ENCODE measurements around the gene MLN.
"Not testable (repeated sequence)": the region's sequence is repeated elsewhere in the genome, so short reads cannot be mapped to it uniquely, and the experiment has no call there.

Gene MLN

DNA sequence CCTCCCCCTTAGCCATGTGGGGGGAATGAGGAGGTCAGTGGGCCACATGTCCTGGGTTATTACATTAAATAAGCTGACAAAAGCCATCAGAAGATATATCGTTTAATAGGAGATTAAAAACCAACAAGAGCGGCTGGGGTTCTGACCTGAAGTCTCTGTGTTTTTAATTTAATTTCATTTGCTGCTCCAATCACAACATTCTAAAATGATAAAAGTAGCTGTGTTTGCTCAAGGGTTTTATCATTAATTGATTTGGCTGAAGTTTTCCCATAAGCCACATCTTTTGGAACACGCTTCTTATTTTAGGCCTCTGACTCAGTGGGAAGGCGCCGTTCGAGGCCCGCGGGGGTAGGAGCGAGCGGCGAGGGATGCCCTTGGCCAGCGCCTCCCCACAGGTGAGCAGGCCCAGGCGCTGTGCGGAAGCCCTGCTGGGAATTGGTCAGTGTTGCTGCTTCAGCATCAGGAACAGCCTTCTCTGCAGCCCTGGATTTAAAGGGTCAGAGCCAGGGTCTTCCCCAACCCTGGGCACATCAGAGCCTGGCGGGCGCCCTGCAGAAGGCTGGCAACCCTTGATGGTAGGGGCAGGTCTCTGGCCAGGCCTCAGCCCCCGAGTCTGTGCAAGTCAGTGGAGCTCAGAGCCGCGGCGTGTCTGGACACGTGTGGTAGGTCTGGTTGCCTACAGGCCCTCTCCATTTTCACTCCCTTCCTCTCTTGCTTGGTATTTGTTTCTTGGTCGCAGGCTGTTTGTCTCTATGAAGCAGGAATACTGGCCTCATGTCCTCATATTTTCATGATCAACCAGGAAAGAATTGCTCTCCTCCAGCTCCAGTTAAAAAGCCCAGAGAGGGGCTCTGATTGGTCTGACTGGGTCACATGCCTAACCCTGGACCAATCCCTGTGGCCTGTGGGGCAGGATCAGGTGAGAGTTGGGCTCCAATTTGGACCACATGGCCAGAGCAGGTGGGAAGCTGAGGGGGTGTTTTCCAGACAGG, 30.9 kb upstream of the MLN start:
- DNase-seq (ENCODE audit: low read depth), result no peak
- no peak overlapping the region for H3K4me3 ChIP-seq (ENCODE audit: low read length)
- TF ChIP-seq CTCF (conservative IDR thresholded peaks at IDR 0.05; ENCODE audit: low read depth, low read length), result no peak

DNA sequence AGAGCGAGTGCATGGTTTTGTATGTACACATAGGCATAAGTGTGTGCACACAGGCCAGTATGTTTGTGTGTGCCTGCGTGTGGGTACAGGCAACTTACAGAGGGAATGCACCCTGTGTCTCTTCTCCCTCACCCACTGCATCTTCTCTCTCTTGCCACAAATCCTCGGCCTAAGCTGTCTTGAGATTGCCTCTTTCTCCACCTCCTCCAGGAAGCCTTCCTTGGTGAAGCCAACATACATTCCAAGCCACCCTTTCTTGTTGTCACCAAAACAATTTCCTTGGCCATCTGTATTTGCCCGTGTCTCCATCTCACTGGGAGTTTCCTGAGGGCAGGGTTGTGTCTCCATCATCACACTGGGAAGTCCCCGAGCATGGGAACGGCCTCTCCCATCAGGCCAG, 29.8 kb upstream of the MLN start:
- DNase-seq (ENCODE audit: low read depth), result no peak
- no peak overlapping the region for H3K4me3 ChIP-seq (ENCODE audit: low read length)
- no peak for TF ChIP-seq CTCF (conservative IDR thresholded peaks at IDR 0.05; ENCODE audit: low read depth, low read length)

GRCh38 chr6:33832831-33833230, 29.0 kb upstream of the MLN start:
- not testable (repeated sequence) for DNase-seq (ENCODE audit: low read depth); H3K4me3 ChIP-seq (ENCODE audit: low read length)

DNA sequence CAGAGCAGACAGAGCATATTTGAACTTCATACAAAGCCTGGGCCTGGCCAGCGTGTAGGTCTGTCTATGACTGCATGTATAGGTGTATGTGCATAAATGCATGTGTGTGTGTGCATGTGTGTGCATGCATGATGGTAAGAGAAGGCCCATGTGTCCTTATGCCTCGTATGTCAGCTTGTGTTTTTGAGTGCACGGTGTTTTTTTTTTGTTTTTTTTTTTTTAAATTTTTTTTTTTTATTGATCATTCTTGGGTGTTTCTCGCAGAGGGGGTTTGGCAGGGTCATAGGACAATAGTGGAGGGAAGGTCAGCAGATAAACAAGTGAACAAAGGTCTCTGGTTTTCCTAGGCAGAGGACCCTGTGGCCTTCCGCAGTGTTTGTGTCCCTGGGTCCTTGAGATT, 27.9 kb upstream of the MLN start:
- not testable (repeated sequence) for DNase-seq (ENCODE audit: low read depth)

DNA sequence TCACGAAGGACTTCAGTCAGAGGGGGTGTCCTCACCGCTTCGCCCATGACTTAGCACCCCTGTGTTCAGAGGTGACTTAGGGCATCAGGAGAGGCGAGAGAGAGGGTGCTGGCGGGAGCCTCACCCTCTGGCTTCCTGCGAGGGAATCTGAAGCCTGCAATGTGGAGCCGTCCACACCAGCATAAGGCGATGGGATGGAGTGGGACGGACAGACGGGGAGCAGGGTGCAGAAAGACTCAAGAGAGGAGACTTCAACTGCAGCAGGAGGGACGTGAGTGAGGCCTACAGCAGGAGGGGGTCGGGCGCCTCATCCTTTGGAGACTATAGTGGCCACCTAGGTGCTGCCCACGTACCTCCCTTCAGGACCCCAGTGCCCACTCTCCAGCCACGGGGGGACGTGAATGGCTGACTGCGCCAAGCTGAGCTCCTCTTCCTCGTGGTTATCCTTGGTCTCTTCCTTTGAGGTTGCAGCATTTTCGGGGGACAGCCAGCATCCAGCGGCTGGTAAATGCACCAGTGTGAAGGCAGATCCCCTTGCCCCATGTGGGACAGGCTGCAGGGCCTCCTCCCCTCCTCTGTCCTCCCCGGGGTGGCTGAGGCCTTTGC, 26.9 kb upstream of the MLN start:
- TF ChIP-seq CTCF (conservative IDR thresholded peaks at IDR 0.05; ENCODE audit: low read depth, low read length), result no peak
- no peak overlapping the region for H3K4me3 ChIP-seq (ENCODE audit: low read length)
- DNase-seq (ENCODE audit: low read depth), result no peak

More for the DNA sequence above, 27.9 kb upstream of the MLN start:
- not testable (repeated sequence) for H3K4me3 ChIP-seq (ENCODE audit: low read length)

DNA sequence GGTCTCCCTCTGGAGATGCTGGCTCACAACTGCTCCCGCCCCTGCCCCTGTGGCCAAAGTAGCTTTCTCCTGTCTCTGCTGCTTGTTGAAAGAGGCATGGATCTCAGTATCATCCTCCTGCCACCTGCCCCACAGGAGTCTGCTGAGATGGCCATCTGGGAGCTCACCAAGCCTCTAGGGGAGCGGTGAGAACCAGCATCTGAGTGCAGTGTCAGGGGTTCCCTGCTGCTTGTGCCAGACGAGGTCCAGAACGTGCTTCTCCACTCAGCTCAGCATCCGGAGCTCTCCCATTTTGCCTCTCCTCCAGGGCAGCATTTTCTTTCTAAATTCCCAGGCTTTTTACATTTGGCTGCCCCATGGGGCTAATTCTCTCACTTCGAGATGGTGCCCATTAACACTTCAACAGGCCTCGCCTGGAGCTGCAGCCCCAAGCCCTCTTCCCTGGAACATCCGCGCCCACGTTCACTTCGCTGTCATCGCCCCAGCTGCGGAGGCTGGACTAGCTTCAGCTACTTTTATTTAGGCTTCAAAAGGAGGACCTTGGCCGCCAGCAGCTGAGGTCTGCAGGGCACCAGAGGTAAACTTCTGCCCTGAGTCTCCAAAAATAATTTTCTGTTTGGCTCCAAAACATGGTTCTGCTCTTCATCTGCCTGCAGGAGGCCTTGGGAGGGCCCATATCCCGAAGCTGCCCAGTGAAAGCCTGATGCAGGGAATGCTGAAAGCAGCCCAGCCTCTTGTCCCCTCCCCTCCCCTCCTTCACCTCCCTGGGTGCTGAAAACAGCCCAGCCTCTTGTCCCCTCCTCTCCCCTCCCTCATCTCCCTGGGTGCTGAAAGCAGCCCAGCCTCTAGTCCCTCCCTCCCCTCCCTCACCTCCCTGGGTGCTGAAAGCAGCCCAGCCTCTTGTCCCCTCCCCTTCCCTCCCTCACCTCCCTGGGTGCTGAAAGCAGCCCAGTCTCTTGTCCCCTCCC, 25.2 kb upstream of the MLN start:
- TF ChIP-seq CTCF (conservative IDR thresholded peaks at IDR 0.05; ENCODE audit: low read depth, low read length), result no peak
- DNase-seq (ENCODE audit: low read depth), result no peak
- no peak overlapping the region for H3K4me3 ChIP-seq (ENCODE audit: low read length)

GRCh38 chr6:33828452-33828763, 24.6 kb upstream of the MLN start:
- no peak for DNase-seq (ENCODE audit: low read depth)
- H3K4me3 ChIP-seq (ENCODE audit: low read length), result no peak overlapping the region
- no peak for TF ChIP-seq CTCF (conservative IDR thresholded peaks at IDR 0.05; ENCODE audit: low read depth, low read length)

Data from retinal pigment epithelial cell (primary cell).